ENCODE measurements around the gene SULT1B1. TPM values are rescaled to one million over a fixed set of nuclear protein-coding genes. Genes with fewer than 3 reads are reported as not detected.

Gene SULT1B1
- total and polyA plus RNA-seq, 2 donors (not counting 3 experiments of a cell fraction or from before 2014, with no cell fraction given), result 45.0 to 59.5 TPM

- no peak for TF ChIP-seq JUN (IDR thresholded peaks at IDR 0.05; ENCODE audit: borderline replicate concordance, insufficient read depth, insufficient read length, low read depth)
- peak; percentile 26 for TF ChIP-seq FOS (IDR thresholded peaks at IDR 0.05; ENCODE audit: borderline replicate concordance, insufficient read depth, low read length)
- no peaks in the 10 kb centered on the region for H4K20me1 ChIP-seq (replicated peaks; ENCODE audit: control insufficient read depth, extremely low read depth, insufficient read depth, low read length)
- no peak overlapping the region for H3K4me3 ChIP-seq (replicated peaks in 1 of 3; ENCODE audit: insufficient read depth in 1 of 3, low read depth in 1 of 3, low read length in 3 of 3)
- peaks cover 7 to 9% of the 10 kb centered on the region in 2 experiments for H3K36me3 ChIP-seq (ENCODE audit: control insufficient read depth in 2 of 2, extremely low read depth in 1 of 2, insufficient read depth in 2 of 2, low read length in 2 of 2)
- dilution Hi-C loops (cut with MboI; ENCODE audit: extremely low pct_ligation_motif_present, low sequenced_read_pairs) (no loop called here), intact Hi-C loops (cut with micrococcal nuclease) (no loop called here)
- no peaks in the 10 kb centered on the region for H3K9me3 ChIP-seq (replicated peaks; ENCODE audit: control insufficient read depth, insufficient read depth, low read length)
- H3K9ac ChIP-seq (replicated peaks; ENCODE audit: extremely low read depth, insufficient read depth, low read length), result no peak overlapping the region
- ChIA-PET POLR2A (no interaction called here), CTCF (interaction anchor here (0.6 to 1.7 kb wide), 4 partner anchors 9 to 58 kb away, joined by 3 to 5 read pairs (median 4); partner anchors contain the start of gene SULT1B1)
- no peak overlapping the region for H3K27ac ChIP-seq (ENCODE audit: insufficient read depth, low read depth, low read length)
- no peak overlapping the region for H3K4me2 ChIP-seq (ENCODE audit: insufficient read depth, low read length)
- no peak for DNase-seq (ENCODE audit: low read depth, low spot score)
- FAIRE-seq, result peak; percentile 21
- no peak overlapping the region for H2AFZ ChIP-seq (ENCODE audit: low read depth, low read length)
- no peaks in the 10 kb centered on the region for H3K79me2 ChIP-seq (ENCODE audit: control insufficient read depth, insufficient read depth, low read length)
- BruUV-seq (replicated peaks), result no TSS peak
- no peaks in the 10 kb centered on the region for H3K9me1 ChIP-seq (replicated peaks; ENCODE audit: control insufficient read depth, extremely low read depth, insufficient read depth, low read length)
- H3K4me1 ChIP-seq (ENCODE audit: control insufficient read depth, extremely low read depth, insufficient read depth, low read length), result peaks cover 21% of the 10 kb centered on the region
- no peaks in the 10 kb centered on the region for H3K27me3 ChIP-seq (ENCODE audit: control insufficient read depth in 2 of 2, insufficient read depth in 2 of 2, low read length in 2 of 2)
Measured at GRCh38 chr4:69748173-69748572, 12.2 kb downstream of the SULT1B1 start.

GRCh38 chr4:69744157-69744478, 16.3 kb downstream of the SULT1B1 start:
- ChIA-PET POLR2A (no interaction called here), CTCF (no interaction called here)
- H2AFZ ChIP-seq (ENCODE audit: low read depth, low read length), result no peak overlapping the region
- H3K36me3 ChIP-seq (ENCODE audit: control insufficient read depth in 2 of 2, extremely low read depth in 1 of 2, insufficient read depth in 2 of 2, low read length in 2 of 2), result peaks cover 7 to 9% of the 10 kb centered on the region in 2 experiments
- H3K79me2 ChIP-seq (ENCODE audit: control insufficient read depth, insufficient read depth, low read length), result no peaks in the 10 kb centered on the region
- FAIRE-seq (no peak), DNase-seq (ENCODE audit: low read depth, low spot score) (no peak)
- H3K4me2 ChIP-seq (ENCODE audit: insufficient read depth, low read length), result no peak overlapping the region
- no peaks in the 10 kb centered on the region for H4K20me1 ChIP-seq (replicated peaks; ENCODE audit: control insufficient read depth, extremely low read depth, insufficient read depth, low read length)
- intact Hi-C loops (cut with micrococcal nuclease), result no loop called here
- no peaks in the 10 kb centered on the region for H3K9me1 ChIP-seq (replicated peaks; ENCODE audit: control insufficient read depth, extremely low read depth, insufficient read depth, low read length)
- no peak overlapping the region for H3K9ac ChIP-seq (replicated peaks; ENCODE audit: extremely low read depth, insufficient read depth, low read length)
- no peaks in the 10 kb centered on the region for H3K27me3 ChIP-seq (ENCODE audit: control insufficient read depth in 2 of 2, insufficient read depth in 2 of 2, low read length in 2 of 2)
- peaks cover 17% of the 10 kb centered on the region for H3K4me1 ChIP-seq (ENCODE audit: control insufficient read depth, extremely low read depth, insufficient read depth, low read length)
- no peaks in the 10 kb centered on the region for H3K9me3 ChIP-seq (replicated peaks; ENCODE audit: control insufficient read depth, insufficient read depth, low read length)
- no TSS peak for BruUV-seq (replicated peaks)
- H3K4me3 ChIP-seq (replicated peaks in 1 of 3; ENCODE audit: insufficient read depth in 1 of 3, low read depth in 1 of 3, low read length in 3 of 3), result no peak overlapping the region
- dilution Hi-C loops (cut with MboI; ENCODE audit: extremely low pct_ligation_motif_present, low sequenced_read_pairs), result no loop called here
- H3K27ac ChIP-seq (ENCODE audit: insufficient read depth, low read depth, low read length), result no peak overlapping the region
- no peak for TF ChIP-seq POLR2AphosphoS5 (IDR thresholded peaks at IDR 0.05; ENCODE audit: insufficient read depth, low read depth, low read length)
- TF ChIP-seq MYC (IDR thresholded peaks at IDR 0.05; ENCODE audit: low read depth, low read length), result no peak
- TF ChIP-seq FOS (IDR thresholded peaks at IDR 0.05; ENCODE audit: borderline replicate concordance, insufficient read depth, low read length), result no peak
- no peak for TF ChIP-seq CTCF (IDR thresholded peaks at IDR 0.05; ENCODE audit: extremely low read depth in 1 of 2, insufficient read depth in 1 of 2, low read depth in 1 of 2, low read length in 2 of 2)
- TF ChIP-seq POLR2A (IDR thresholded peaks at IDR 0.05; ENCODE audit: low read depth, low read length), result no peak
- TF ChIP-seq EZH2 (IDR thresholded peaks at IDR 0.05; ENCODE audit: borderline replicate concordance, low read depth, low read length, severe bottlenecking), result no peak
- TF ChIP-seq JUN (IDR thresholded peaks at IDR 0.05; ENCODE audit: borderline replicate concordance, insufficient read depth, insufficient read length, low read depth), result no peak
- TF ChIP-seq GATA2 (IDR thresholded peaks at IDR 0.05; ENCODE audit: insufficient read depth, insufficient read length, low read depth, low read length), result no peak
- no peak for TF ChIP-seq MAX (IDR thresholded peaks at IDR 0.05; ENCODE audit: insufficient read depth, insufficient read length)

Measured in endothelial cell of umbilical vein (primary cell).